COLO668 (cell line): ENCODE results near the gene FAM53C.

Experiments used
- DNase-seq: peaks from one replicate; lab custom pipeline; 2025; ENCODE audit not compliant: unreplicated experiment; lab: John Stamatoyannopoulos, UW

Gene FAM53C

DNA sequence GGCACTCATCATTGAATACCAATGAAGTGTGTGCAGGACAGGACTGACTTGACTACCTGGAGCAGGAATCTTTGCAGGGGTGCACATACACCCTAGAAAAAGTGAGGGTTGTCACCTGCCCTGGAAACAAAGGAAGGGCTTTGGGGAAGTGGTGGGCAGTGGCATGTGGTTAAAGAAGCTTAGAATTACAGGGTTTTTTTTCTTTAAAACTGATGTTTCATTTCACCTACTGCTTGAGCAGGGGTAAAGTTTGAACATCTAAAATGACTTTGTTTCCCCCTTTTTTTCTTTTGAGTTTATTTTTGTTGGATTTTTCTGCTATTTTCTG, 12.5 kb downstream of the FAM53C start:
- DNase-seq: no peak

DNA sequence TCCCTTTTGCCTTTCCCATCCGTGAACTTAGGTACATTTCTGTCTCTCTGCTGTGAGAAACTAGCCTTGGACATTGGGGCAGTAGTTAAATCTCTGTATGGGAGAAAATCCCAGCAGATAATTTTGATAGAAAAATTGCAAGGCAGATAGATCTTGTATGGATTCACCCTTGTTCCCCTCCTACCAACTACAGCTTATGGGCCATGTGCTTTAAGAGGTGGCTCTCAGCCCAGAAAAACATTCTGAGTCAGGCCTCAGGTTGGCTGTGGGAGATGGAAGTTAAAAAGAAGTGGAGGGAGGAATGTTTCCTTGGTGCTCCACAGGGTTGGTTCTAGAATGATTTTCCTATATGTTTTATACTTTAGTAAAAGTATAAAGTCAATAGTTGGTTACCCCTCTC, 13.0 kb downstream of the FAM53C start:
- DNase-seq: no peak

DNA sequence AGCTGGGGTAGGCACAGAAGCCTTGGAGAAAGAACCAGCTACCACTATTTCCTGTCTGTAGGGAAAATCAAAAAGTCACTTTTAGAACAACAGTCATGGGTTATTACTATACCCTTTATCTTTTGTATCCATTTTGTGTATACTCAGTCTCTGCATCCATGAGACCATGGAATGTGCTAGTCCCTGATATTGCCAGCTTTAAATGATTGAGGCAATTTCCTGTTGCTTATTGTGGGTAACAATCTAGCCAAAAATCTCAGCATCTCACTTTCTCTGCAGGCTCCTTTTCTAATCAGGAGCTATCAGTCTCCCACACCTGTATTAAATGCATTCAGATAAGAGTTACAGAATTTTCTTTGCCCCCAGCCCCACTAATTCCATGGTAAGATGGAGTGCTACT, 13.5 kb downstream of the FAM53C start:
- no peak for DNase-seq

DNA sequence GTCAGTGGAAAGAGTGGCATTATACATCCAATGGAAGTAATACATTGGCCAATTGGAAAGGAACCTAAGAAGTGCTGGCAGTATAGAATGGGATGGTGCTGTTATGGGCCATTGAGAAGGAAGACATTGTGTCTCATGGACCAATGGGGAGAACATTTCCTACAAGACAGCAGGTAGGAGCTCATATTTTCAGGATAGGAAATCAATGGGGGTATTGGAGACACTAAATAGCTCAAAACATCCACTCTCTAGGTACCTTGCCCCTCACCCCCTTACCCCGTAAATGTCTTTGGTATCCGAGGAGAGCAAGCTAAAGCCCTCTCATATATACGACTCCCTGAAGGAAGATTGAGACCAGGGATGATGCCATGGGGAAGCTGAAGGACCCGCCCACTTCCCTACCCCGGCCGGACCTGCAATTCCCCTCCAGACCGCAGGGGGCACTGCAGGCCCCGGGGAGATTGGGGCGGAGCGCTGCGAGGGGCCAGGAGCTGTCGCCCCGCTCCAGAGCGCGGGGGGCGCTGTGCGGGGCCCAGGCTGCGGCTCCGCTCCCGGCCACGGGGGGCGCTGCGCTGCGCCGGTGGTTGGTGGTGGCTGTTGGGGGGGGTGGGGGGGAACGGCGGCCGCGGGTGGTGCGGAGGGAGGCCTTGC, 14.1 kb downstream of the FAM53C start, which contains the start of gene KDM3B:
KDM3B (plus strand) TSS at position 615 of the 651 bp plus-strand sequence. CDS start 111 bp downstream, outside the sequence.
- peak; percentile 84 for DNase-seq

DNA sequence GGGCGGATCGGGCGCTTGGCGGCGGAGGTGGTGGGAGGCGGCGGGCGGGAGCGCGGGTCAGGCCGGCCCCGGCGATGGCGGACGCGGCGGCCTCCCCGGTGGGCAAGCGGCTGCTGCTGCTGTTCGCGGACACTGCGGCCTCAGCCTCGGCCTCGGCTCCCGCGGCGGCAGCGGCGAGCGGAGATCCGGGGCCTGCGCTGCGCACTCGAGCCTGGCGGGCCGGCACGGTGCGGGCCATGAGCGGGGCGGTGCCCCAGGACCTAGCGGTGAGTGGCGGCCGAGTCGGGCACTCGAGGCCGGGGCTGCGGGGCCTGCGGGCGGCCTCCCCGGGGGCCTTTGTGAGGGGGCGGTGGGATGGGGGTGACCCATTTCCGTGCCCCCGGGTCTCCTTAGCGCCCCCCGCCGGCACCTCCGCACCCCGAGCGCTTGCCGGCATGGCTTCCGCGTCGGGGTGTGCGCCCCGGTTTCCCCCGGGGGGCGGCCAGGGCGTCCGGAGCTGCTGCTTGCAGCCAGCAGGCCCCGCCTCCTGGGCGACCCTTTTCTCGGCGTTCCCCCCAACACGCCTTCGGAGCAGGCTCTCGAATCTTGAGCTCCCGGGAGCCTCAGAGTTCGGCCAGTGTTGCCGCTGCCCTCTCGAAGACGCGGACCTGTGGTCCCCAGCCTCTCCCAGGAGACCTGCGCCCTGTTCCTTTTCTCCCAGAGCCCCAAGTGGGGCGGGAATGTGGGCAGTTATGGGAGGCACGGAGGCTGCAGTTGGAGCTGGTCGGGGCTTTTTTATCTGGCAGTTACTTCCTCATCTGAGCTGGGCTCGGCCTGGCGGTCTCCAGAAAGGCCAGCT, 14.9 kb downstream of the FAM53C start:
- DNase-seq: peak; percentile 59

DNA sequence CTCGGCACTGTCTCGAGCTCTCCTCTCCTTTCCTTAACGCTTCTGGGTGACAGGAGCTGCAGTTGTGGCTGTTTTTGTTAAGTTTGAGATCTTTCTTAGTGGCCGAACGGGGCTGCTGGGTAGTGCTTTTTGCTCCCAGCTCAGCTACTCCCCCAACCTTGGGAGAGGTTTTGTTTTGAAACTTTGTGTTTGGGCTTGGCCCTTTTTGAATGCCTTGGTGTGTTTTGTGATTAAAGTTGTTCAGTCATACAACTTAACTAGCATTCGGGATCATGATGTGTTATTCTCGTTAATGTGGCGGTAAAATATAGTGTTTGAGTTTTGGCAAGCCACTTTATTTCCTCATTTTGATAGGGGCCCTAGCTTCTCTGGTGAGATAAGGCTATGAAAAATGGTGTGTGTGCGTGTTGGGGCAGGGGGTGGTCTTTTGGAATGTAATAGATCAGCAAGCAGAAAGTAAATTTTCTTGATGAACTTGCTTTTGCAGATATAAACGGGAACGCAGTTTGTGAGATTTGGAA, 15.6 kb downstream of the FAM53C start:
- DNase-seq: no peak

DNA sequence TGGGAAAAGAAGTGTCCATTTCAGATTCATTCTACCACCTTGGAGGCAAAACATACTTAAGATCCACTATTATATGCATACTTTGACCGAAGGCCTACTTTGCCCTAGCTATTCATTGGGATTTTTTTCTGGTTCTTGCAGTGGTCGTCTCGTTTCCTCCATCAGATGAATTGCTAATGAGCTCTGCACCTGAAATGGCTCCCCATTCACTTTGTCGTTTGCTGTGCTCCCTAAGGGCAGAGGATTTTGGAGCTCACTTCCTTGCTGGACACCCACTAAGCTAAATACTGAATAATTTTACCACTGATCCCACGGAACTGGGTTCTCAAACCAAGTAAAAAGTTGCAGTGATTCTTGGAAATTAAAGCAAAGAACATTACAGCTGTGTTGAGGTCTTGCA, 16.3 kb downstream of the FAM53C start:
- DNase-seq: no peak

DNA sequence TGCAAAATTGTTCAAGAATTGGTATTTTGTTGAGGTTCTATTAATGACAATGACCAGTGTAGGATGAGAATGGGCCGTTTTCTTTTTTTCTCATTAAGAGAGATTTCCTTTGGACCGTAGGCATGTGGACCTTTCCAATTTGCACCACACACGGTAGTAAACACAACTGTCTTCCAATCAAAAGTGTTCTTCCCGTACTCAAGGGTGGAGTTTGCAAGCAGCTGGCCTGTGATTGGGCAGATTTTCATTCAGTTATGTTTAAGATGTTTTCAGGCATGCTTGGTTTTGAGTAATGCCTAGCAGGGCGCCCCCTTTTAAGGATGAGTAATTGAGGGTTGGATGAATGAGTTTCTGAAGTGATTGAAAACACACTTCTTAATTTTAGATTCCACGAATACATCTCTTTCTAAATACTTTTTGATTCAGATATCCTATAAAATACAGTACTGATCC, 16.9 kb downstream of the FAM53C start:
- no peak for DNase-seq

DNA sequence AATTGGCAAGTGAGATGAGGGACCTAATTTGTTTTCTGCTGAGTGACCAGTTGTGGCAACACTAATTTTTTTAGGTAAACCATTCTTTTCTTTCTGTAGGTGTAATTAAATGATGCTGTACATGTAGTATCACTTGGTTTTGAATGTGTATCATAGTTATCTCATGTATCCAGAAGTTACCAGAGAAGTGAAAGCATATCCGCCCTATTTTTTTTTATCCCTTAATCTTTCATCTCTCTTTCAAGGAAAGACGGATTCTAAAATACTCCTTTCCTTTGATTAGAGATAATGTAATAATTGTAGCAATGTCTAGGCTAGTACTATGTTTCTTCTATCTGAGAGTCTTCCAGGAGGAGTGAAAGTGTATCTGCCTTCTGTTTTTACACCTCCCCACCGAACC, 21.6 kb downstream of the FAM53C start:
- no peak for DNase-seq

DNA sequence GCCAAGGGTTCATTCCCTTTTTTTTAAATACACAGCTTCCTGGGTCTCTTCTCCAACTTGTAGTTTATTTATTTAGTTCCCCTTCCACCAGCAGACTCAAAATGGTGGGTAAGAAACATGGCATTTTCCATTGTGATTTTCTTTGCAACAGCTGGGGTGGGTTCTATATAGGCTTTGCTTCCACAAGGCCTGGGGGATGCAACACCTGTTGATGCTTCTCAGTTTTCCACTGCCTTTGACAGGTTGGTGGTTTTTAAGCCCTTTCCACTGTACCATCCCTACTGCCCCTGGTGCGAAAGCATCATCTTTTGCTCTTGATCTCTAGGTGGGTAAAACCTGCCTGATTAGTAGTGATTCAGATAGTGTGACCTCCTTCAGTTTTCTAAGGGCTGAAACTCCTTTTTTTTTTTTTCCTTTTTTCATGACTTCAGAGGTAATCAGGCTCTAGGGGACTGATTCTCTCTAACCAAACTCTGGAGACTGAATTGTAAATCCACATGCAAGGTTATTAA, 22.9 kb downstream of the FAM53C start:
- DNase-seq: no peak

DNA sequence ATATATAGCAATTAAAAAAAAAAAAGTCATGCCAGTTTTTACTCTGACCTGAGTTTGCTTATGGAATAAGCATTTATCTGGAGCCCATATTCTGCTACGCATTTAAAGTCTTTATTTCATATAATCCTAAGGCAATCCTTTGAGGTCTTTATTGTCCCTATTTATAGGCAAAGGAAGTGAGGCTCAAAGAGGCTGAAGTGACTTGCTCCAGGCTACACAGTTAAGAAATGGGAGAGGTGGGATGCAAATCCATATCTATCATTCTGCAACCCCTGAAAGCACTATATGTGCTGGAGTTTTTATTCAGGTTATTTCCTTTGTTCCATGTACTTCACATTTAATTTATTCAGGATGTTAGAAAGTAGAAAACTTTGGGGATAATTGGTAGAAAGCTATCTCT, 26.5 kb downstream of the FAM53C start:
- DNase-seq: no peak

DNA sequence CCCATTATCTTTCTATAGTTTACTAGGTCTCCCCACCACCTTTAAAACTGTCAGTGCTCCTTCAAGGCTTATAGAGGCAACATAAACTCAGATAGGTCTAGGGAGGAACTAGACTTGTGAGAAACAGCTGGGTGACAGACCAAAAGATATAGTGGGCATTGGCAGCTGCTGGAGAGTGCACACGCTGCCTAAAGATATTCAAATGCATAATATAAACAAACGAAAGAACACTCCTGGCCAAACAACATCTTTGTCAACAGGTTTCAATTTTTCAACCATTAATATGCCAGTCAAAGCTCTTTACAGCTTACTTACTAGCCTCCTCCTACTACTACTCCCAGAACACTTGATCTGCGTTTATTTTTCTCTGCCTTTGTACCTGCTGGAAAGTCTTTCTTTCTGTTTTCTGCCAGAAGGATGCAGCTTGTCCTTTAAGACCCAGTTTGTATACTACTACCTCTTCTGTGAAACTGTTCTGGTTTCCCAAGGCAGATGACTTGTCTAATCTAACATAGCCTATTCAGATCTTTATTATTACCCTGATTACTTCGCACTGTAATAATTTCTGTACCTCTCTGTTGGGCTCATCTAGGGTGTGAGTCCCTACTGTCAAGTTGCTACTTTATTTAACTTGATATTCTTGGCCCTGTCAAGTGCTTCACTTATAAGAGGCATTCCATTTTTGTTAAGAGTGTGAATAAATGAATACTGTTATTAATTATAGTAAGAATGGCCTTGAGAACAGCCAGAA, 28.7 kb downstream of the FAM53C start:
- no peak for DNase-seq

DNA sequence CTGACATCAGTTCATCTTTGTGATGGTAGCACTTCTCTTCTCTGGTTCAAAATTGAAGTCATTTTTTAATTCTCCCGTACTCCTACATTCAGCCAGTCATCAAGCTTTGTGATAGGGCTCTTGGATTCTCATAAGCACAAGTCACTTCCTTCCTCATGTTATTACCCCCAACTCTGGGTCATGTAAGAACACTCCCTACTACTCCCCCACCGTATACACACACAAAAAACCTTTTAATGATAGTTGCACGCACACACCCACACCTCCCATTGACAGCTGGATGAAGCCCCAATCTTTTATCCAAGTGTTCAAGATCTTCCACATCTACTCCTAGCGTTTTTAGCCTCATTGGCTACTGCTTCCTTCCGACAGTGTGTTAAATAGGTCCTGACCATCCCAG, 31.2 kb downstream of the FAM53C start:
- DNase-seq: no peak

DNA sequence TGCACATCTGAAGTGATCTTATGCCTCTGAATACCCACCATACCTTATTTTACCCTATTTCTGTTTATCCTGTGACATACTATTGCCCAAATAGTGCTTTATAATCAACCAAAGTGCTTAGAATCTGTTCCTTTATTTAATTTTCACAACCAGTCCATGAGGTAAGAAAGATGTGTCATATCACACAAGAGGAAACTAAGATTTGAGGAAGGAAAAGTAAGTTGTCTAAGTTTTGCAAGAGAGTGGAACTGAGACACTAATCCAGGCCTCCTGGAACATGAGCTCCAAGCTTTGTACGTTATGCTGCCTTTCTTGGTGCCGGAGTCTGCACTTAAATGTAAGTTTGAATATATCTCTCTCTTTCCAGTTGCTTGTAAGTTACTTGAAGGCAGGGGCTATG, 31.6 kb downstream of the FAM53C start:
- DNase-seq: no peak

DNA sequence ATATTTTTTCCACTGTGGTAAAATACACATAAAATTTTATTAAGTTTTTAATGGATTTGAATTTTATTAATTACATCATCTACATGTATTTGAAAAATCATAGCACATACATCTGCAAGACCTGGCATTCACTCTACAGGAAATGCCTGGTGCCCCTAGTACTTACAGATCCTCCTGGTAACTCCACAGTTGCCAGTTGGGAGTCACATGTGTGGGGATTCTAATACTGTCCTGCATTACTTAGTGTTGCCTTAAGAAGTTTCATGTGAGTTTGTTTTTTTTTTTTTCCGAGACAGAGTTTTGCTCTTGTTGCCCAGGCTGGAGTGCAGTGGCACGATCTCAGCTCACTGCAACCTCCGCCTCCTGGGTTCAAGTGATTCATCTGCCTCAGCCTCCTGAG, 32.5 kb downstream of the FAM53C start:
- no peak for DNase-seq

DNA sequence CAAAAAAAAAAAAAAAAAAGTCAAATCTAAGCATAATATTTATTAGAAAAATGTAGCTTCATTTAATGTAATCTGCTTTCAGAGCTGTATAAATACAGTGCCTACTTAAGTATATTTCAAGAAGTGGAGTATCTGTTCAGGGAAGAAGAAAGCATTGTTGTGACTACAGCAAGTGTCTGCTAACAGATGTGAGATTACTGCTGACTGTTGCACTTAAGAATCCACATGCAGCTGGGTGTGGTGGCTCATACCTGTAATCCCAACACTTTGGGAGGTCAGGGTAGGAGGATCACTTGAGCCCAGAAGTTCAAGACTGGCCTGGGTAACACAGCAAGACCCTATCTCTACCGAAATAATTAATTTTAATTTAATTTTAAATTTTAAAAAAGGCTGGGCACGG, 33.4 kb downstream of the FAM53C start:
- no peak for DNase-seq

DNA sequence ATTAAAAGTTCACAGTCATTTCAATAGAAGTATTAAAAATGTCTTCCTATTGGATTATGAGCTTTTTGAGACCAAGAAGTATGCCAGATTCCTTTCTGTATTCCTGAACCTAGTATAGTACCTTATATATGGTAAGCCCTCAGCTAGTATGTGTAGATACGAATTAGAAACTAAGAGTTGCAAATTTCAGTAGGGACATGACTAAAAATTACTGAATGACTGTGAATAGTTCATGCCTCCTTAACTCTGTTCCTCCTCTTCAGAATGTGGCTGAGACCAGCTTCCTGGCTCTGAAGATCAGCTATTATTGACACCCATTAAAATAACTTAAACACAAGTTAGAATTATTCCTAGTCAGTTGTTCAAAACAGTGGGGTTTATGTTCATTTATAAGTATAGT, 34.2 kb downstream of the FAM53C start:
- DNase-seq: no peak

DNA sequence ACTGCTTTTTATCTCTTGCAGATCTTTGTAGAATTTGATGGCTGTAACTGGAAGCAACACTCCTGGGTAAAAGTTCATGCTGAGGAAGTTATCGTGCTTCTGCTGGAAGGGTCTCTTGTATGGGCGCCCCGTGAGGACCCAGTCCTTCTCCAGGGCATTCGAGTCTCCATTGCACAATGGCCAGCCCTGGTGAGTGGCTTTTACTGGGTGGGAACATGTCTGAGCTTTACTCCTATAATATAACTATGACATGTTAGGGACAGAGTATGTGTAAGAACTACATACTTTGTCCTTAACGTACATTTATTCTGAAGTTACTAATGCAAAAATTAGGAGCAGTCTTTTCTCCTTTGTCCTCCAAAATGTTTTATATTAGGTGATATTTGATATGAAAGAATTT, 34.6 kb downstream of the FAM53C start:
- DNase-seq: no peak

DNA sequence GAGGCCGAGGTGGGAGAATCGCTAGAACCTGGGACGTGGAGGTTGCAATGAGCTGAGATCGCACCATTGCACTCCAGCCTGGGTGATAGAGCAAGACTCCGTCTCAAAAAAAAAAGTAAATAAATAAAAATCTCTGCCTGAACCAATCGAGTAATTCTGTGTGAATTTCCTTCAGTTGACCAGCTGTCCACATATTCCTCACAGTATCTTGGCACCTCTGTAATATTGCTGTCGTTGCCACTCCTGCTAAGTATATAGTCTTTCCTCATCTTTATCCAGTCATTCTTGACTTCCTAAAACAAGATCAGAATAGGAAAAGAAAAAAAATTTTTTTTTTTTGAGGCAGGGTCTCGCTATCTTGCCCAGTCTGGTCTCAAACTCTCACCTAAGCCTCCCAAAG, 44.3 kb downstream of the FAM53C start:
- no peak for DNase-seq

DNA sequence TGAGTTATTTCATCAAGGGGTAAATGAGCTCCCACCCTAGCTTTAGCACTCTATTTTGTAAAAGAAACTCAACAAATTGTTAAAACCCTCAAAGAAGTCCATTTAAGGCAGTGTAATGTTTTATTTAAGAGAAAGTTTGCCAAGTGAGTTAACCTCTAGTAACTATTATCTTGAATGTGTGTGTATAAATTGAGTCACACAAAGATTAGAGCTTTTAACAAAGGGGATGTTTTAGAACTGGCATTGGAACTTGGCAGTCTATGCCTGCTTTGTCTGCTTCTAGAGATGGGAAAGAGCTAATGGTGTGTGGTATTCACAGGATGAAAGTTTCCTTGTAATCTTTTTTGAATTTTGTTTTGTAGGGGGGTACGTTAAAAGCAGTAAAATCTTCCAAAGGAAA, 47.6 kb downstream of the FAM53C start:
- DNase-seq: no peak

DNA sequence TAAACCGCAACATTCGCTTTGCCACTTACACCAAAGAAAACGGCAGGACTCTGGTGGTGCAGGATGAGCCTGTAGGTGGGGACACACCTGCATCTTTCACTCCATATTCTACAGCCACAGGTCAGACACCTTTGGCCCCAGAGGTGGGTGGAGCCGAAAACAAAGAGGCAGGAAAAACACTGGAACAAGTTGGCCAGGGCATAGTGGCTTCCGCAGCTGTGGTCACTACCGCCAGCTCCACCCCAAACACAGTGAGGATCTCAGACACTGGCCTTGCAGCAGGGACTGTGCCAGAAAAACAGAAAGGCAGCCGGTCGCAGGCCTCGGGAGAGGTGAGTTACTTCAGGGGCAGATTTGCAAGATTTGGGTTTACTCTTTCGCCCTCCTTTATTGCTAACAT, 48.2 kb downstream of the FAM53C start:
- DNase-seq: no peak

DNA sequence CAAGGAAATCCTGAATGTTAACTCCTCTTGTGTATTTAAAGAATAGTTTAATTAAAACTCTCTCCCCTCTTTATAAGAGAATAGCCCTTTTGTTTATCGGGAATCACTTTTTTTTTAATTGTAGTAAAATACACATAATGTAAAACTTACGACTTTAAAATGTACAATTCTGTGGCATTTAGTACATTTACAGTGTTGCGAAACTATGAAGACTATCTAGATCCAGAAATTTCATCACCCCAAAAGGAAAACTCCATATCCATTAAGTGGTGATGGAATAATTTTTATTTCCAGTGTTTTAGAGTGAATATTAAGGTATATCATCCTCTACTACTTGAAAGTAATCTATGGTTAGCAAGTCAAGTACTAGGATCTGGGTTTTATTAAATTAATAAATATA, 51.3 kb downstream of the FAM53C start:
- DNase-seq: no peak
